ENCODE results near the gene SIT1. TPM values are rescaled to one million over a fixed set of nuclear protein-coding genes. Genes with fewer than 3 reads are reported as not detected.

Gene SIT1
- total RNA-seq, 1 donor from 2014 or later: 1.0 TPM

- Histone ChIP-seq H3K4me1 (ENCODE audit: control insufficient read depth in 3 of 3, insufficient read depth in 3 of 3, low read length in 3 of 3) (peaks cover 35 to 47% (median 38%) of the 10 kb centered on the region in 3 donors), H3K27me3 (ENCODE audit: control insufficient read depth in 3 of 3, insufficient read depth in 3 of 3, low read length in 3 of 3) (no peaks in the 10 kb centered on the region), H3K4me3 (ENCODE audit: low read length in 3 of 3) (peak overlapping the region in 1 of 3 donors; percentile 35), H3K9me3 (ENCODE audit: control insufficient read depth in 3 of 3, low read length in 3 of 3) (no peaks in the 10 kb centered on the region), H3K27ac (ENCODE audit: low read depth, low read length) (peak overlapping the region; percentile 34), H3K36me3 (ENCODE audit: control insufficient read depth in 3 of 3, insufficient read depth in 3 of 3, low read length in 3 of 3) (no peaks in the 10 kb centered on the region), H3K9ac (ENCODE audit: low read depth in 1 of 3, low read length in 3 of 3) (peak overlapping the region in 1 of 3 donors; percentile 57)
Measured at GRCh38 chr9:35599763-35600604, 50.7 kb downstream of the SIT1 start.

Small RNA genes within 50 kb of the gene (small RNA-seq; reads per million reads assigned to genes)
- 0.21 reads per million for gene MIR4667
- gene RMRP: not detected
- gene RN7SL22P: not detected

Other genes with a start within 250 kb of the SIT1 start
- 29.2 TPM for gene RUSC2, start 160.8 kb downstream of the SIT1 start, total RNA-seq
- 8.4 TPM for gene TESK1, start 45.7 kb downstream of the SIT1 start, total RNA-seq
- 2.1 TPM for gene CD72, start 32.5 kb downstream of the SIT1 start, total RNA-seq
- 118,473 TPM for gene RMRP, start 7.1 kb upstream of the SIT1 start, total RNA-seq
- gene CCDC107, start 7.4 kb upstream of the SIT1 start, total RNA-seq: 11.0 TPM
- 0.52 TPM for gene ARHGEF39, start 14.3 kb upstream of the SIT1 start, total RNA-seq
- under 0.01 TPM for gene CA9, start 23.0 kb upstream of the SIT1 start, total RNA-seq
- gene TPM2, start 39.0 kb upstream of the SIT1 start, total RNA-seq: 4,180 TPM
- 90.8 TPM for gene TLN1, start 81.3 kb upstream of the SIT1 start, total RNA-seq
- 20.9 TPM for gene CREB3, start 81.7 kb upstream of the SIT1 start, total RNA-seq
- gene GBA2, start 98.3 kb upstream of the SIT1 start, total RNA-seq: 31.3 TPM
- gene RGP1, start 98.4 kb upstream of the SIT1 start, total RNA-seq: 7.8 TPM
- not detected for gene MSMP, start 103.3 kb upstream of the SIT1 start, total RNA-seq
- 7.3 TPM for gene NPR2, start 140.7 kb upstream of the SIT1 start, total RNA-seq
- gene SPAG8, start 161.3 kb upstream of the SIT1 start, total RNA-seq: 0.52 TPM
- gene HINT2, start 164.1 kb upstream of the SIT1 start, total RNA-seq: 25.1 TPM
- not detected for gene FAM221B, start 177.8 kb upstream of the SIT1 start, total RNA-seq
- gene TMEM8B, start 178.3 kb upstream of the SIT1 start, total RNA-seq: 2.6 TPM
- gene OR13J1, start 219.5 kb upstream of the SIT1 start, total RNA-seq: not detected

All from skeletal muscle tissue (tissue), 5 donors.